Fibroblast of skin of right biceps (primary cell): ENCODE data around the gene CDK13.
"Not testable (repeated sequence)": the region's sequence is repeated elsewhere in the genome, so short reads cannot be mapped to it uniquely, and the experiment has no call there.

ENCODE experiments used
- DNase-seq: peaks from one replicate; pipeline ENCODE4 v3.0.0-alpha.2; 2013

The CDK13 gene

DNA sequence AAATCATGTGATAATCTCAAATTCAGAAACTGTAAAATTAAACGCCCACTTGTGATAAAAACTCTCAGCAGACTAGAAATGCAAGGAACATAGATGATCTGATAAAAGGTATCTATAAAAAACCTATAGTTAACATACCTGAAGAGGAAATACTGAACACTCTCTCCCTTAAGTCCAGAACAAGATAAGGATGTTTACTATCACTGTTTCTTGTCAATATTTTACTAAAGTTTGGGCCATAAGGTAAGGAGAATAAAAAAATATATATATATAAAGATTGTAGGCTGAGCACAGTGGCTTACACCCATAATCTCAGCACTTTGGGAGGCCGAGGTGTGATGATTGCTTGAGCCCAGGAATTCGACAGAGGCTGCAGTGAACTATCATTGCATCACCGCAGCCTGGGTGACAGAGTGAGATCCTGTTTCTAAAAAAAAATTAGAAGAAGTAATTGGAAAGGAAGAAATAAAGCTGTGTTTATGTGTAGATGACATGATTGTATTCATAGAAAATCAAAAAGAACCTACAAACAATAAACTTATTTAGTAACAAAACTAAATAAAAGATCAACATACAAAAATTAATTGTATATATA is 155.9 kb downstream of the CDK13 start:
- DNase-seq, result no peak

DNA sequence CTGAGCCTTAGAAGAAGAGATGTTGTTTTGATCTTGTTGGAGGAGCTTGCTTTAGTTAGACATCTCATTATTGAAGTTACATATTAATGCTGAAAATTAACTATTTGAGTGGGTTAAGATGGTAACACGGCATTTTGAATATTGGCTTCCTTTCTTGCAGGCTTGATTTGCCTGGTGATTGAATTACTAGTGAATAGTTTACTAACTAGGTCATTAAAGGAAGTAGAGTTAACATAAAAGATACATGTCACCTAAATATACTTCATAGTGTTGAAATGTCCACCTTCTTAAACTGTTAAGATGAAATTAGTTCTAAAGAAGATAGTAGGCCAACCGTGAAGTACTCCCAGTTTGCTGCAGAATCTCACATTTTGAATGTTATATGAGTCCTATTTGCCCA is 165.9 kb downstream of the CDK13 start:
- no peak for DNase-seq

DNA sequence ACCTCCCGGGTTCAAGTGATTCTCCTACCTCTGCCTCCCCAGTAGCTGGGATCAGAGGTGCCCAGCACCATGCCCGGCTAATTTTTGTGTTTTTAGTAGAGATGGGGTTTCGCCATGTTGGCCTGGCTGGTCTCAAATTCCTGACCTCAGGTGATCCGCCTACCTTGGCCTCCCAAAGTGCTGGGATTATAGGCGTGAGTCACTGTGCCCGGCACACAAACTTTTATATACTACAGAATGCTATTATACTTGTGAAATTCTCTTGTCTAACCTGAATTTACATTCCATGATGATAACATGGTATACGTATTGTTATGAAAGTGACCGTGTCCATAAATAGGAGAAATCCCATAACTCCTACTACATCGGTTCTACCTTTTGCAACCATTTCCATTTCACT is 167.1 kb downstream of the CDK13 start:
- not testable (repeated sequence) for DNase-seq

- DNase-seq, result not testable (repeated sequence)
Observed at GRCh38 chr7:40118201-40118600, 168.1 kb downstream of the CDK13 start.

GRCh38 chr7:40120020-40120419 is 170.0 kb downstream of the CDK13 start:
- DNase-seq, result no peak

- not testable (repeated sequence) for DNase-seq
Observed at GRCh38 chr7:40122100-40122939, 172.3 kb downstream of the CDK13 start.

- DNase-seq, result no peak
Observed at GRCh38 chr7:40122940-40123254, 172.8 kb downstream of the CDK13 start.

GRCh38 chr7:40133561-40134427 is 183.7 kb downstream of the CDK13 start:
- DNase-seq, result peak; percentile 27

DNA sequence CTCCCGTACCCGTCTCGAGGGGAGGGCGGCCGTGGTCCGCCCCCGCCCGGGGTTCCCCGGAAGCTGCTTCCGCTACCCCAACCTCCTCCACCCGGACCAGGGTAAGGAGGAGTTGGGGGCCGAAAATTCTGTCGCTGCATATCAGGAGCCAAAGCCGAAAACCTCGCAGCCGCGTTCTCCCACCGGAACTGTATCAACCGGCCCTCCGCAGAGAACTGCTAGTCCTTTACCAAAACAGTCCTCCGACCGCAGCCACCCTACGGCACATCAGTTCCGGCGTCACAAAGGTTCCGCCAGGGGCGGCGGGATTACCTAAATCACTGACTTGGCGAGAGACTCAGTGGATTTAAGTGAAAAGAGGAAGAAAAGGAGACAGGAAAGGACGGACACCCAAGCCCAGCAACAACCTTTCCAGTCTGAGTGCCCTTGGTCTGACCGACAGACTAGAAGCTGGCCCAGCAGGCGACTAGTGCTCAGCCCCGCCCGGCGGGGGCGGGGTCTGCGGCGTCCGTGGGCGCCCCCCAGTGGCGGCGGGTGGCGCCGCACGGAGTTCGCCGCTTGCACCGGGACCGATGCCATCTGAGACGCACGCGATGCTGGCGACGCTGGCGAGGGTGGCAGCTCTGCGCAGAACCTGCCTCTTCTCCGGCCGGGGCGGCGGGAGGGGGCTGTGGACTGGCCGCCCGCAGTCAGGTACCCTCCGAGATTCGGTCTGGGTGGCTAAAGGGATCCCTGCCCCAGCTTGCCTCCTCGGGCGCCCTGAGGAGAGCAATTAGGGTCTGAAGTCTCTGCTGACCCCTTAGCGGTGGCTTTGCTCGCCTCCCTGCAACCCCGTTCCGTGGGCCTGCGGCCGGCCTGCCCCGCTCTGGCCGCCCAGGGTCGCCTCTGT is 184.6 kb downstream of the CDK13 start, which contains the start of the genes MPLKIP and SUGCT:
Gene MPLKIP, minus strand, starts transcription at position 195 of the 889 bp plus-strand sequence. Its CDS starts 55 bp downstream, at position 140.
Gene SUGCT, plus strand, starts transcription at position 578 of the 889 bp plus-strand sequence.
- DNase-seq, result peak; percentile 87

DNA sequence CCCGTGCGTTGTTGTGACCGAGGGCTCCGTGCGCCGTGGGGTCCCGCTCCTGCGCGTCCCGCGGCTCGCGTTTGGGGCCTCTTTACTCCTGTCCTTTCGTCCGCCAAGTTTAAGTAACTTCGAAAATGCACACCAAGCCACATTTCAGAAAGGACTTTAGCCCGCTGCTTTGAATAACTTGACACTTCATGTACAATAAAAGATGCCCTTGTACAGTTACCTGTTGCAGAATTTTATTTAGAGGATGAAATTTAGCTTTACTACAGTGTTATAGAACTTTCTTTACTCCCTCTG is 185.2 kb downstream of the CDK13 start:
- DNase-seq, result peak; percentile 15

DNA sequence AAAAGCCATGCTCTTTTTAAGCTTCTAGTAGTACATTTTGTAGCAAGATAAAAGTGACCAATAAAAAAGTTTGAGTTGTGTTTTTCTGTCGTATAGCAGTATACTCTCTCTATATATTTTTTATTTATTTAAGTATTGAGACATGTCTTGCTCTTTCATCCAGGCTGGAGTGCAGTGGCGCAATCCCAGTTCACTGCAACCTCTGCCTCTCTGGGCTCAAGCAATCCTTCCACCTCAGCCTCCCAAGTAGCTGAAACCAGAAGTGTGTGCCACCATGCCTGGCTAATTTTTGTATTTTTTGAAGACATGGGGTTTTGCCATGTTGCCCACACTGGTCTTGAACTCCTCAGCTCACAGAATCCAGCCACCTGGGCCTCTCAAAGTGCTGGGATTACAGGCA is 187.5 kb downstream of the CDK13 start:
- DNase-seq, result no peak

- DNase-seq, result no peak
Observed at GRCh38 chr7:40138973-40139372, 188.9 kb downstream of the CDK13 start.

DNA sequence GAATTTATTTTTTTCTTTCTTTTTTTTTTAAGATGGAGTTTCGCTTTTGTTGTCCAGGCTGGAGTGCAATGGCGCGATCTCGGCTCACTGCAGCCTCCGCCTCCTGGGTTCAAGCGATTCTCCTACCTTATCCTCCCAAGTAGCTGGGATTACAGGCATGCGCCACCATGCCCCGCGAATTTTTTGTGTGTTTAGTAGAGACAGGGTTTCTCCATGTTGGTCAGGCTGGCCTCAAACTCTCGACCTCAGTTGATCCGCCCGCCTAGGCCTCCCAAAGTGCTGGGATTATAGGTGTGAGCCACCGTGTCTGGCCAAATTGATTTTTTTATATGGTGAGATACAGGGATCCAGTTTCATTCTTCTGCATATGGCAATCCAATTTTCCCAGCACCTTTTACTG is 189.8 kb downstream of the CDK13 start:
- DNase-seq, result not testable (repeated sequence)

GRCh38 chr7:40141916-40142315 is 191.9 kb downstream of the CDK13 start:
- not testable (repeated sequence) for DNase-seq

DNA sequence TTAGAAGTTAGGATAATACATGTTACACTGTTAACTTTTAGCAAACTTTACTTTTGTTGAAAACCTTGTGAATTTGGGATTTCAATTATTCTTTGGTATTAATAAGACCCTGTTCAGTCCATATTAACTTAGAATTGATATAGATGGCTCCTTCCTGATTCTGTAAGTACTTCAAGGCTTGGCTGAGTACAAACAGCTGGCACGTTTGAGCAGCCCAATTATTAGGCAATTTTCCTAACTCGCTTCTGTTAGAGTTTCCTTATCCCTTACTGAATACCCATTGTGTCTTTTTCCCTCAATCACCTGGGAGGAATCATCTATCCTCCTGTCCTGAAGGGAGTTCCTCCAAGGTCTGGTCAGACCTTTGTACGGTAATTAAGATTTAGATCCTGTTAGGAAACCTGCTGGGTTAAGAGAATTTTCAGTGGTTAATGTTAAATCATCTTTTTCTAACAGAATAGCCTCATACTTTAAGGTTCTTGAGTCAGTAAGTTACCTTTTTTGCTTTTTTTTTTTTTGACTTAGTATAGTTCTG is 195.6 kb downstream of the CDK13 start:
- not testable (repeated sequence) for DNase-seq

GRCh38 chr7:40147371-40148246 is 197.6 kb downstream of the CDK13 start:
- DNase-seq, result peak; percentile 58

- DNase-seq, result not testable (repeated sequence)
Observed at GRCh38 chr7:40148247-40148580, 198.2 kb downstream of the CDK13 start.

GRCh38 chr7:40148671-40149070 is 198.6 kb downstream of the CDK13 start:
- no peak for DNase-seq
